Hepatocyte (in vitro differentiated cells): ENCODE data around the gene AKAP12.

ENCODE experiments used
- CTCF ChIP-seq: fragments of 200-600 bp; sonication (generic); IDR thresholded peaks from 2 replicates; pipeline ENCODE4 v1.5.1; 2016; ENCODE audit warnings: antibody characterized with exemption, mild to moderate bottlenecking; ENCODE audit not compliant: poor library complexity
- EZH2 ChIP-seq: fragments of 200-600 bp; sonication (generic); IDR thresholded peaks from 2 replicates; pipeline ENCODE4 v1.6.1; 2016; ENCODE audit warnings: antibody characterized with exemption, mild to moderate bottlenecking, borderline replicate concordance
- EZH2phosphoT487 ChIP-seq: fragments of 200-600 bp; sonication (generic); IDR thresholded peaks from one replicate; pipeline ENCODE4 v1.6.1; 2018; ENCODE audit warnings: antibody characterized with exemption, mild to moderate bottlenecking, low read depth, moderate library complexity; ENCODE audit not compliant: unreplicated experiment, severe bottlenecking

GRCh38 chr6:151263035-151263434, 23.3 kb downstream of the AKAP12 start:
- no peak for TF ChIP-seq CTCF
- no peak for TF ChIP-seq EZH2
- no peak for TF ChIP-seq EZH2phosphoT487
